Dendritic cell treated with granulocyte-macrophage colony-stimulating factor and Interleukin-4, amounts not matched to agents 40 ng/mL and 50 ng/mL, for 4 days (primary cell): ENCODE measurements around the gene CLCN4.

Source experiments
- H3K27ac Mint-ChIP-seq: one replicate; pipeline ENCODE4 v1.8.0; 2022; ENCODE audit warnings: mild to moderate bottlenecking, mixed read lengths
- H3K27me3 Mint-ChIP-seq: one replicate; pipeline ENCODE4 v1.8.0; 2022; ENCODE audit warnings: mild to moderate bottlenecking, mixed read lengths
- H3K36me3 Mint-ChIP-seq: one replicate; pipeline ENCODE4 v1.8.0; 2022; ENCODE audit warnings: low read depth, mixed read lengths
- H3K4me1 Mint-ChIP-seq: one replicate; pipeline ENCODE4 v1.8.0; 2022; ENCODE audit warnings: low read depth, mixed read lengths
- H3K4me3 Mint-ChIP-seq: one replicate; pipeline ENCODE4 v1.8.0; 2022; ENCODE audit warnings: mild to moderate bottlenecking, moderate library complexity, mixed read lengths
- H3K9me3 Mint-ChIP-seq: one replicate; pipeline ENCODE4 v1.8.0; 2022; ENCODE audit warnings: mixed read lengths
- intact Hi-C: fragments of 100-400 bp; cut with micrococcal nuclease; formaldehyde crosslinking; loops from one replicate; pipeline ENCODE4 v1.15.0; 2022

CLCN4 gene

DNA sequence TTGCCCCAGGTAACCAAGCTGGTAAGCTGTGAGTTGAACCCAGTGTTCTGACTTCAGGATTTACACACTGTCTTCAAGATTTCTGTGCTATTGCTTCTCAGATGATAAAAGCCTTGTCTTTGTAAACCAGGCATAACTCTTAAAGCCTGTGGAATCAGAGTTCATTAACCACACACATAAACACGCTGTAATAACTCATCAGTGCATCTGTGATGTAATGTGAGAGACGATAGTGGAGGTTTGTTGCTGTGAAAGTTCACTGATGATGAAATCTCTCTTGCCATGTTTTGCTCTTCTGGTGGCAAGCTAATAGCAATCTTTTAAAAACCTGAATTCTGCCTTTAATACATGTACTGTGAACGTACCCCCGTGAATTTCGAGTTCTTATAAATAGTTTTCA, 41.5 kb downstream of the CLCN4 start:
- Mint-ChIP-seq H3K9me3 (no peaks in the 10 kb centered on the region), H3K27ac (peak overlapping the region; percentile 84), H3K36me3 (peaks cover 27% of the 10 kb centered on the region), H3K4me1 (peaks cover 34% of the 10 kb centered on the region), H3K27me3 (no peaks in the 10 kb centered on the region), H3K4me3 (no peak overlapping the region)
- intact Hi-C loops: loop anchor here (5.0 kb wide), 2 partner anchors 914 to 1144 kb away; partner anchors contain the start of gene HCCS

DNA sequence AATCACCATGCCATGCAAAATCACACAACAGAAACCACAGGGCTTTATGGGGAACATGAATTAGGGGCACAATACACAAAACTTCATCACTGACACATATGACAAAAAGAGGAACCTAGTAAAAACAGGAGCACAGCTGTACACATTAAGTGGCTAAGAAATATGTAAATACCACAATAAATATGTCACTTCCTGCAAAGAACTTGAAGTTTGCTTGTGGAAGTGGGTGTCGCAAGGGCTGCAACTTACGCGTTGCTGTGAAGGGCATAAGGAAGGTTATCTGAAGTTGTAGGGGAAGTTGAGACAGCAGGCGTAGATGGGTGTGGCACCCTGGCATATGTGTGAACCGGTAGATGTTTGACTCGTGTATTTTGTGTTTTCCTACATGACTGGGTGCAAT, 42.4 kb downstream of the CLCN4 start:
- intact Hi-C loops: loop anchor here (1.0 to 5.0 kb wide), 3 partner anchors 9 to 1143 kb away; partner anchors contain the start of gene HCCS
- Mint-ChIP-seq H3K27ac (peak overlapping the region; percentile 84), H3K4me3 (no peak overlapping the region), H3K36me3 (peaks cover 21% of the 10 kb centered on the region), H3K4me1 (peaks cover 25% of the 10 kb centered on the region), H3K9me3 (no peaks in the 10 kb centered on the region), H3K27me3 (no peaks in the 10 kb centered on the region)

- Mint-ChIP-seq H3K27ac (no peak overlapping the region), H3K4me3 (no peak overlapping the region)
- intact Hi-C loops: no loop called here
Measured at GRCh38 chrX:10203617-10204016, 46.8 kb downstream of the CLCN4 start.

DNA sequence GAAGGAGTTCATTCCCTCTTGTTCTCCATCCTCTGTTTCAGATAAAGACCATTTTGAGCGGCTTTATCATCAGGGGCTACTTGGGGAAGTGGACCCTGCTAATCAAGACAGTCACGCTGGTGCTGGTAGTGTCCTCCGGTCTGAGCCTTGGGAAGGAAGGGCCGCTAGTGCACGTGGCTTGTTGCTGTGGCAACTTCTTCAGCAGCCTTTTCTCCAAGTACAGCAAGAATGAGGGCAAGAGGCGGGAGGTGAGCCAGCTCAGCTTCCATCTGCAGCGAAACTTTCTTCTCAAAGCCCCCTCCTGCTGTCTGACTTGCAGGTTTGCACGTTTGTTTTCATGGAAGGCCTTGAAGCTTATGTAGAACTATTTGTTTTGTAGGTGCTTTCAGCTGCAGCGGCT, 49.5 kb downstream of the CLCN4 start:
- intact Hi-C loops: no loop called here

More at GRCh38 chrX:10203617-10204016, 46.8 kb downstream of the CLCN4 start:
- H3K36me3 Mint-ChIP-seq: peaks cover 24% of the 10 kb centered on the region
- H3K9me3 Mint-ChIP-seq: no peaks in the 10 kb centered on the region
- peaks cover 3% of the 10 kb centered on the region for H3K27me3 Mint-ChIP-seq
- H3K4me1 Mint-ChIP-seq: peaks cover 23% of the 10 kb centered on the region

DNA sequence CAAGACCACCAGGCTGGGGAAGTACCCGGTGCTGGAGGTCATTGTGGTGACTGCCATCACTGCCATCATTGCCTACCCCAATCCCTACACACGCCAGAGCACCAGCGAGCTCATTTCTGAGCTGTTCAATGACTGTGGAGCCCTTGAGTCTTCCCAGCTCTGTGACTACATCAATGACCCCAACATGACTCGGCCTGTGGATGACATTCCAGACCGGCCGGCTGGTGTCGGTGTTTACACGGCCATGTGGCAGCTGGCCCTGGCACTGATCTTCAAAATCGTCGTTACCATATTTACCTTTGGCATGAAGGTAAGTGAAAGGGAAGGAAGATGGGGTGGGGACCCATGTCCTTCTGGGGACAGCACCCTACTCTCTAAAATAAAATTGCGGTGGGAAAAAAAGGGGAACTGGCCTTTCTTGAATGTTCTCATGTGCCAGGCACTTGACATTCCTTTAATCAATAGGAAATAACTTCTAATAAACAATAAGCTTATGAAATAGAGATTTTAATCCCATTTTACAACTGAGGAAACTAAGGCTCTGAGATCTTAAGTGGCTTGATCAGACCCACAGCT, 51.6 kb downstream of the CLCN4 start:
- no peaks in the 10 kb centered on the region for H3K4me1 Mint-ChIP-seq
- intact Hi-C loops: no loop called here
- H3K9me3 Mint-ChIP-seq: no peaks in the 10 kb centered on the region
- peaks cover 43% of the 10 kb centered on the region for H3K36me3 Mint-ChIP-seq
- H3K27me3 Mint-ChIP-seq: peaks cover 3% of the 10 kb centered on the region
- H3K4me3 Mint-ChIP-seq: no peak overlapping the region
- H3K27ac Mint-ChIP-seq: no peak overlapping the region

More for the DNA sequence above, 49.5 kb downstream of the CLCN4 start:
- Mint-ChIP-seq H3K9me3 (no peaks in the 10 kb centered on the region), H3K27ac (no peak overlapping the region), H3K4me3 (no peak overlapping the region), H3K4me1 (no peaks in the 10 kb centered on the region), H3K27me3 (peaks cover 3% of the 10 kb centered on the region), H3K36me3 (peaks cover 35% of the 10 kb centered on the region)

DNA sequence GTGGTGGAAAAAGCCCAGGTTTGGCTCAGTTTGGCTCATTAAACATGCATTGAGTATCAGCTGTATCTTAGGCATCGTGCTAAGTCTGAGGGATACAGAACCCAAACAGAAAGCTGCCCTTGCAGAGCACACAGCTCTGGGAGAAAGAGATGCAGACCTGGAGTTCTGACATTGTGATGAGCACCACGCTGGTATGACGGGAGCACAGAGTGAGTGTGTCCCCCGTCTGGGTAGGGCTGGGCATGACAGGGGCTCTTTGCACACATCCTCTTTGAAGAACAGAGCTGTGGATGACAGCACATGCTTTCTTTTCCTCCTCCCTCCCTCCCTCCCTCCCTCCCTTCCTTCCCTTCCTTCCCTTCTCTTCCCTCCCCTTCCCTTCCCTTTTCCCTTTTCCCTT, 52.2 kb downstream of the CLCN4 start:
- Mint-ChIP-seq H3K4me3 (no peak overlapping the region), H3K36me3 (peaks cover 48% of the 10 kb centered on the region), H3K27me3 (peaks cover 3% of the 10 kb centered on the region), H3K4me1 (no peaks in the 10 kb centered on the region), H3K9me3 (no peaks in the 10 kb centered on the region), H3K27ac (no peak overlapping the region)
- intact Hi-C loops: no loop called here

GRCh38 chrX:10212395-10212794, 55.6 kb downstream of the CLCN4 start:
- intact Hi-C loops: no loop called here
- H3K27ac Mint-ChIP-seq: no peak overlapping the region
- no peaks in the 10 kb centered on the region for H3K9me3 Mint-ChIP-seq
- no peaks in the 10 kb centered on the region for H3K4me1 Mint-ChIP-seq
- no peak overlapping the region for H3K4me3 Mint-ChIP-seq
- H3K27me3 Mint-ChIP-seq: peaks cover 3% of the 10 kb centered on the region
- peaks cover 53% of the 10 kb centered on the region for H3K36me3 Mint-ChIP-seq

DNA sequence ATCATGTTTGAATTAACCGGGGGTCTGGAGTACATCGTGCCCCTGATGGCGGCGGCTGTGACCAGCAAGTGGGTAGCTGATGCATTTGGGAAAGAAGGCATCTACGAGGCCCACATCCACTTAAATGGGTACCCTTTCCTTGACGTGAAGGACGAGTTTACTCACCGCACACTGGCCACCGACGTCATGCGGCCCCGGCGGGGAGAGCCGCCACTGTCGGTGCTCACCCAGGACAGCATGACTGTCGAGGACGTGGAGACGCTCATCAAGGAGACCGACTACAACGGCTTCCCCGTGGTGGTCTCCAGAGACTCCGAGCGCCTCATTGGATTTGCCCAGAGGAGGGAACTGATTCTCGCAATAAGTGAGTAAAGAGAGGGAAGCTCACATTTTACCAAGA, 56.9 kb downstream of the CLCN4 start:
- H3K27ac Mint-ChIP-seq: no peak overlapping the region
- intact Hi-C loops: no loop called here

DNA sequence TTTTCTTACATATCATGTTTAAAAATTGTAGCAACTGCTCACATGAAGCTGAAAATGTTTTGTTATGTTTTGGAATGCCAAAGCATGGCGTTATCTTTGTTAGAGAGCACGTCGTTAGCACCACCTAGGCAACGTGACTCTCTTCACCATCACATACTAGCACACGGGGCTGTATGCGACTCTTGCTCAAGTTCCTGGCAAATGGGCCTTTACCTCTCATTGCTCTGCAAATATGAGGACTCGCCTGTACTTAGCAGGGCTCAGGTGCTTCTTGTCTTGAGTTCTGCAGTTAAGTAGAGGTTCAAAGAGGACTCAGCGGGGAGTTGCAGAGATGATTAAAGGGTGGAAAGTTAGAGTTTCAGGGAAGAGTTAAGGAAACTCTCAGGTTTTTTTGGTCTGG, 59.4 kb downstream of the CLCN4 start:
- Mint-ChIP-seq H3K36me3 (peaks cover 41% of the 10 kb centered on the region), H3K27me3 (no peaks in the 10 kb centered on the region), H3K9me3 (no peaks in the 10 kb centered on the region), H3K27ac (no peak overlapping the region), H3K4me3 (no peak overlapping the region), H3K4me1 (no peaks in the 10 kb centered on the region)
- intact Hi-C loops: no loop called here

More for the DNA sequence above, 56.9 kb downstream of the CLCN4 start:
- Mint-ChIP-seq H3K4me1 (no peaks in the 10 kb centered on the region), H3K36me3 (peaks cover 41% of the 10 kb centered on the region), H3K4me3 (no peak overlapping the region), H3K27me3 (no peaks in the 10 kb centered on the region), H3K9me3 (no peaks in the 10 kb centered on the region)

- Mint-ChIP-seq H3K4me1 (no peaks in the 10 kb centered on the region), H3K9me3 (no peaks in the 10 kb centered on the region), H3K27ac (no peak overlapping the region), H3K36me3 (peaks cover 47% of the 10 kb centered on the region), H3K27me3 (no peaks in the 10 kb centered on the region), H3K4me3 (no peak overlapping the region)
- intact Hi-C loops: no loop called here
Measured at GRCh38 chrX:10217198-10217597, 60.4 kb downstream of the CLCN4 start.

DNA sequence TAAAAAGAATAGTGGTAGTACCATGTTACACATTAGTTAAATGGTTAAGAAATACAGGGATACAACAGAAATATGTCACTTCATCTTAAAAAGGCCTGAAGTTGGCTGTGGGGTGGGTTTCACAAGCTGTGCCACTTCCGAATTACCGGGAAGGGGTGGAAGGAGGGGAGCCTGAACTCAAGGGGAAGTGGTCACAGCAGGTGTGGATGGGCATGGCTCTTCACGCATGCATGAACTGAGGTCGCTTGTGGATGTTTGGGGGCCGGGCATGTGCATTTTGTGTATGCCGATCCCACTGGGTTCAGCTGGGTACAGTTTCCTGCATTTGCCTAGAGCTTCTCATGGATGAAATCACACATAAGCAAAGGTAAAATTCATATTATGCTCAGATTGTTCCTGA, 64.9 kb downstream of the CLCN4 start:
- H3K4me1 Mint-ChIP-seq: peaks cover 5% of the 10 kb centered on the region
- no peak overlapping the region for H3K4me3 Mint-ChIP-seq
- H3K9me3 Mint-ChIP-seq: no peaks in the 10 kb centered on the region
- no peak overlapping the region for H3K27ac Mint-ChIP-seq
- H3K27me3 Mint-ChIP-seq: no peaks in the 10 kb centered on the region
- peaks cover 40% of the 10 kb centered on the region for H3K36me3 Mint-ChIP-seq
- intact Hi-C loops: no loop called here

- Mint-ChIP-seq H3K27ac (no peak overlapping the region), H3K27me3 (no peaks in the 10 kb centered on the region), H3K36me3 (peaks cover 40% of the 10 kb centered on the region), H3K4me1 (peaks cover 5% of the 10 kb centered on the region), H3K4me3 (no peak overlapping the region), H3K9me3 (no peaks in the 10 kb centered on the region)
- intact Hi-C loops: no loop called here
Measured at GRCh38 chrX:10223276-10223675, 66.5 kb downstream of the CLCN4 start.

GRCh38 chrX:10223781-10224180, 67.0 kb downstream of the CLCN4 start:
- no peak overlapping the region for H3K27ac Mint-ChIP-seq
- H3K27me3 Mint-ChIP-seq: no peaks in the 10 kb centered on the region
- peaks cover 5% of the 10 kb centered on the region for H3K4me1 Mint-ChIP-seq
- no peaks in the 10 kb centered on the region for H3K9me3 Mint-ChIP-seq
- intact Hi-C loops: no loop called here
- peaks cover 40% of the 10 kb centered on the region for H3K36me3 Mint-ChIP-seq
- no peak overlapping the region for H3K4me3 Mint-ChIP-seq

DNA sequence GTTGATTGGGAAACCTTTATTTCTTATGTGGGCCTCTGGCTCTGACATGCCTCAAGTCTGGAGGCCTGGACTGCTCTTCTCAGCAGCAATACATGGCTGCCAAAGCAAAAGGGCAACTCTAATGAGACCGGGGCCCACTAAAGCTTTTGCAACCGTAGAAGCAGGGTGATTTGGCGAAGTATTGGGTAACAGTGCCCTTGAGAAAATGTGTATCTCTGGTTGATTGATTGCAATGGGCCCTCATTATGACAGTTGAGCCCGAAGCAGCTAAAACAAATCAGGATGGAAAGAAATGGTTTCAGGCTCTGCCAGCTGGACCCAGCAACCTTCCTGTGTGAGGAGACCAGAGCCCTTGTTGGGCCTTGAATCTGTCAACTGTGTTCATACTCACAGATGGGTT, 73.4 kb downstream of the CLCN4 start:
- H3K4me1 Mint-ChIP-seq: peaks cover 5% of the 10 kb centered on the region
- no peak overlapping the region for H3K27ac Mint-ChIP-seq

GRCh38 chrX:10231461-10231860, 74.7 kb downstream of the CLCN4 start:
- peaks cover under 1% of the 10 kb centered on the region for H3K4me1 Mint-ChIP-seq
- no peak overlapping the region for H3K4me3 Mint-ChIP-seq

More for the DNA sequence above, 73.4 kb downstream of the CLCN4 start:
- Mint-ChIP-seq H3K9me3 (no peaks in the 10 kb centered on the region), H3K27me3 (no peaks in the 10 kb centered on the region), H3K36me3 (peaks cover 34% of the 10 kb centered on the region), H3K4me3 (no peak overlapping the region)
- intact Hi-C loops: no loop called here

More at GRCh38 chrX:10231461-10231860, 74.7 kb downstream of the CLCN4 start:
- intact Hi-C loops: no loop called here
- H3K27me3 Mint-ChIP-seq: no peaks in the 10 kb centered on the region
- H3K27ac Mint-ChIP-seq: no peak overlapping the region
- H3K36me3 Mint-ChIP-seq: peaks cover 30% of the 10 kb centered on the region
- no peaks in the 10 kb centered on the region for H3K9me3 Mint-ChIP-seq
